ENCODE results near the gene LRRFIP2.
A peak's percentile ranks its signal among the peaks of the same experiment; 100 is the strongest.
"Not testable (repeated sequence)": the region's sequence is repeated elsewhere in the genome, so short reads cannot be mapped to it uniquely, and the experiment has no call there.

LRRFIP2 gene

GRCh38 chr3:37123292-37123691 lies 51.1 kb downstream of the LRRFIP2 start:
- Mint-ChIP-seq H3K9me3 (no peaks in the 10 kb centered on the region), H3K4me3 (no peak overlapping the region), H3K27ac (no peak overlapping the region), H3K27me3 (no peaks in the 10 kb centered on the region), H3K4me1 (no peaks in the 10 kb centered on the region)
- DNase-seq (no peak), ATAC-seq (no peak)

- not testable (repeated sequence) for H3K4me3 Mint-ChIP-seq, H3K9me3 Mint-ChIP-seq, DNase-seq, H3K27ac Mint-ChIP-seq, H3K4me1 Mint-ChIP-seq, H3K27me3 Mint-ChIP-seq, ATAC-seq
Measured at GRCh38 chr3:37122069-37122468, 52.3 kb downstream of the LRRFIP2 start.

- no peak overlapping the region for H3K4me3 Mint-ChIP-seq
- no peak for DNase-seq
- no peak overlapping the region for H3K27ac Mint-ChIP-seq
- no peaks in the 10 kb centered on the region for H3K4me1 Mint-ChIP-seq
- no peaks in the 10 kb centered on the region for H3K27me3 Mint-ChIP-seq
- H3K9me3 Mint-ChIP-seq = no peaks in the 10 kb centered on the region
- no peak for ATAC-seq
Measured at GRCh38 chr3:37118163-37118562, 56.2 kb downstream of the LRRFIP2 start.

- H3K9me3 Mint-ChIP-seq = no peaks in the 10 kb centered on the region
- H3K4me3 Mint-ChIP-seq = no peak overlapping the region
- H3K27ac Mint-ChIP-seq = no peak overlapping the region
Measured at GRCh38 chr3:37117548-37117947, 56.8 kb downstream of the LRRFIP2 start.

GRCh38 chr3:37116998-37117397 lies 57.4 kb downstream of the LRRFIP2 start:
- Mint-ChIP-seq H3K4me1 (no peaks in the 10 kb centered on the region), H3K27me3 (no peaks in the 10 kb centered on the region), H3K9me3 (no peaks in the 10 kb centered on the region), H3K4me3 (no peak overlapping the region), H3K27ac (no peak overlapping the region)
- ATAC-seq (no peak), DNase-seq (no peak)

More at GRCh38 chr3:37117548-37117947, 56.8 kb downstream of the LRRFIP2 start:
- no peak for DNase-seq
- Mint-ChIP-seq H3K27me3 (no peaks in the 10 kb centered on the region), H3K4me1 (no peaks in the 10 kb centered on the region)
- no peak for ATAC-seq

- H3K27ac Mint-ChIP-seq = no peak overlapping the region
- no peak for DNase-seq
- no peaks in the 10 kb centered on the region for H3K4me1 Mint-ChIP-seq
- no peak for ATAC-seq
- H3K4me3 Mint-ChIP-seq = no peak overlapping the region
- no peaks in the 10 kb centered on the region for H3K27me3 Mint-ChIP-seq
- H3K9me3 Mint-ChIP-seq = no peaks in the 10 kb centered on the region
Measured at GRCh38 chr3:37115446-37115845, 58.9 kb downstream of the LRRFIP2 start.

GRCh38 chr3:37114251-37115145 lies 59.9 kb downstream of the LRRFIP2 start:
- H3K27ac Mint-ChIP-seq = no peak overlapping the region
- peak; percentile 61 for ATAC-seq

GRCh38 chr3:37112987-37113386 lies 61.4 kb downstream of the LRRFIP2 start:
- no peak for ATAC-seq
- H3K4me3 Mint-ChIP-seq = no peak overlapping the region
- H3K9me3 Mint-ChIP-seq = no peaks in the 10 kb centered on the region
- no peaks in the 10 kb centered on the region for H3K4me1 Mint-ChIP-seq
- no peak for DNase-seq
- H3K27me3 Mint-ChIP-seq = no peaks in the 10 kb centered on the region
- no peak overlapping the region for H3K27ac Mint-ChIP-seq

More at GRCh38 chr3:37114251-37115145, 59.9 kb downstream of the LRRFIP2 start:
- no peaks in the 10 kb centered on the region for H3K27me3 Mint-ChIP-seq
- H3K9me3 Mint-ChIP-seq = no peaks in the 10 kb centered on the region
- DNase-seq = no peak
- H3K4me3 Mint-ChIP-seq = no peak overlapping the region
- no peaks in the 10 kb centered on the region for H3K4me1 Mint-ChIP-seq

- Mint-ChIP-seq H3K4me3 (no peak overlapping the region), H3K27me3 (no peaks in the 10 kb centered on the region), H3K9me3 (no peaks in the 10 kb centered on the region), H3K27ac (no peak overlapping the region), H3K4me1 (no peaks in the 10 kb centered on the region)
- DNase-seq = no peak
- no peak for ATAC-seq
Measured at GRCh38 chr3:37111199-37111598, 63.2 kb downstream of the LRRFIP2 start.

- DNase-seq = no peak
- no peaks in the 10 kb centered on the region for H3K27me3 Mint-ChIP-seq
- no peak for ATAC-seq
- H3K4me3 Mint-ChIP-seq = no peak overlapping the region
- no peaks in the 10 kb centered on the region for H3K4me1 Mint-ChIP-seq
- no peak overlapping the region for H3K27ac Mint-ChIP-seq
- no peaks in the 10 kb centered on the region for H3K9me3 Mint-ChIP-seq
Measured at GRCh38 chr3:37107846-37108245, 66.5 kb downstream of the LRRFIP2 start.

GRCh38 chr3:37103103-37103808 lies 71.1 kb downstream of the LRRFIP2 start:
- H3K4me1 Mint-ChIP-seq = no peaks in the 10 kb centered on the region
- H3K4me3 Mint-ChIP-seq = no peak overlapping the region
- no peaks in the 10 kb centered on the region for H3K27me3 Mint-ChIP-seq
- H3K9me3 Mint-ChIP-seq = no peaks in the 10 kb centered on the region
- ATAC-seq (no peak), DNase-seq (no peak)
- peak overlapping the region in 1 of 2 donors; percentile 85 for H3K27ac Mint-ChIP-seq

GRCh38 chr3:37100411-37100810 lies 74.0 kb downstream of the LRRFIP2 start:
- Mint-ChIP-seq H3K4me3 (no peak overlapping the region), H3K27ac (no peak overlapping the region), H3K4me1 (no peaks in the 10 kb centered on the region), H3K27me3 (no peaks in the 10 kb centered on the region), H3K9me3 (no peaks in the 10 kb centered on the region)
- no peak for ATAC-seq
- no peak for DNase-seq

- ATAC-seq (no peak), DNase-seq (no peak)
- Mint-ChIP-seq H3K27me3 (no peaks in the 10 kb centered on the region), H3K4me3 (no peak overlapping the region), H3K9me3 (no peaks in the 10 kb centered on the region), H3K4me1 (no peaks in the 10 kb centered on the region), H3K27ac (no peak overlapping the region)
Measured at GRCh38 chr3:37099469-37099868, 74.9 kb downstream of the LRRFIP2 start.

GRCh38 chr3:37098884-37099283 lies 75.5 kb downstream of the LRRFIP2 start:
- Mint-ChIP-seq H3K27me3 (no peaks in the 10 kb centered on the region), H3K27ac (no peak overlapping the region), H3K9me3 (no peaks in the 10 kb centered on the region), H3K4me1 (no peaks in the 10 kb centered on the region), H3K4me3 (no peak overlapping the region)
- ATAC-seq (no peak), DNase-seq (no peak)

- H3K9me3 Mint-ChIP-seq = no peaks in the 10 kb centered on the region
- no peak for ATAC-seq
Measured at GRCh38 chr3:37097776-37098175, 76.6 kb downstream of the LRRFIP2 start.

GRCh38 chr3:37096975-37097374 lies 77.4 kb downstream of the LRRFIP2 start:
- Mint-ChIP-seq H3K4me1 (no peaks in the 10 kb centered on the region), H3K9me3 (no peaks in the 10 kb centered on the region), H3K4me3 (no peak overlapping the region), H3K27me3 (no peaks in the 10 kb centered on the region), H3K27ac (no peak overlapping the region)
- DNase-seq (no peak), ATAC-seq (no peak)

More at GRCh38 chr3:37097776-37098175, 76.6 kb downstream of the LRRFIP2 start:
- Mint-ChIP-seq H3K27me3 (no peaks in the 10 kb centered on the region), H3K4me1 (no peaks in the 10 kb centered on the region), H3K27ac (no peak overlapping the region), H3K4me3 (no peak overlapping the region)
- no peak for DNase-seq

Measured in stimulated activated naive CD8-positive, alpha-beta T cell treated with anti-CD3 and anti-CD28 coated beads, Interleukin-15, amount 100 ng/mL, for 72 hours (primary cell).